Measurements from ENCODE around the gene SUCLG2.

SUCLG2 gene

DNA sequence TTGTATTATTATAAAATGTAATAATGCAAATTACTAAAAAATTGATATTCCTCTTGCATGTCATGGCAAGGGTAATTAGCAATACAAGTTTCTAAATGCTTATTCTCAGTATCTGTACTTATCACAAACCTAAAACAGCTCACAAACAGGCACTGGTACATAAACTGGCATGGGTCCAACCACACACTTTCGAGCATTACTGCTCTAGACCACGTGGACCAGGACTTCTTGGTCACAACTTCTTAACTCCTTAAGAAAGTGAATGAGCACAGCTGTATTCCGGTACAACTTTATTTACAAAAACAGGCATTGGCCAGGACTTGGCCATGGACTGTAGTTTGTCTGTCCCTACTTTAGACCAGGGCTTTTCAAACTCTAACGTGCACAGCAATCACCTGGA, 173.3 kb downstream of the SUCLG2 start:
- Histone ChIP-seq H3K27me3 (no peaks in the 10 kb centered on the region), H3K9me3 (no peaks in the 10 kb centered on the region)
- TF ChIP-seq, protein P1, sequence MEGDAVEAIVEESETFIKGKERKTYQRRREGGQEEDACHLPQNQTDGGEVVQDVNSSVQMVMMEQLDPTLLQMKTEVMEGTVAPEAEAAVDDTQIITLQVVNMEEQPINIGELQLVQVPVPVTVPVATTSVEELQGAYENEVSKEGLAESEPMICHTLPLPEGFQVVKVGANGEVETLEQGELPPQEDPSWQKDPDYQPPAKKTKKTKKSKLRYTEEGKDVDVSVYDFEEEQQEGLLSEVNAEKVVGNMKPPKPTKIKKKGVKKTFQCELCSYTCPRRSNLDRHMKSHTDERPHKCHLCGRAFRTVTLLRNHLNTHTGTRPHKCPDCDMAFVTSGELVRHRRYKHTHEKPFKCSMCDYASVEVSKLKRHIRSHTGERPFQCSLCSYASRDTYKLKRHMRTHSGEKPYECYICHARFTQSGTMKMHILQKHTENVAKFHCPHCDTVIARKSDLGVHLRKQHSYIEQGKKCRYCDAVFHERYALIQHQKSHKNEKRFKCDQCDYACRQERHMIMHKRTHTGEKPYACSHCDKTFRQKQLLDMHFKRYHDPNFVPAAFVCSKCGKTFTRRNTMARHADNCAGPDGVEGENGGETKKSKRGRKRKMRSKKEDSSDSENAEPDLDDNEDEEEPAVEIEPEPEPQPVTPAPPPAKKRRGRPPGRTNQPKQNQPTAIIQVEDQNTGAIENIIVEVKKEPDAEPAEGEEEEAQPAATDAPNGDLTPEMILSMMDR (IDR thresholded peaks at IDR 0.05), result no peak

DNA sequence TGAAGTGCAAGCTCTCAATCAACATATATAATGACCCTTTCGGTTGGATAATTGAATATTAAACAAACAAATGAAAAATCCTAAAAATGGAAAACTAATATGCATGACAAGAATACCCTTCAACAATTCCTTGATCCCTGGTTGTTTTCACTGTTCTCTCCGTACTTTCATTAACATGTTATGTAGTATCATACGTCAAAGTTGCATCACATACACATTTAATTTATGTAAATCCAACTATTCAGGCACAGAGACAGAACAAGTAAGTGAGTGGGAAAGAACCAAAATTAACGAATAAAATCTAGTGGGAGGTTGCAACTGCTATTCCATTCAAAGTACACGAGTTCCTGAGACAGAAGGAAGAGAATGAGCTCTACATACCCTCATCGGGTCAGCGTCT, 176.0 kb downstream of the SUCLG2 start:
- Histone ChIP-seq H3K9me3 (no peaks in the 10 kb centered on the region), H3K4me1 (ENCODE audit: control insufficient read depth in 1 of 2, insufficient read depth in 1 of 2, low read depth in 1 of 2, low read length in 1 of 2) (no peaks in the 10 kb centered on the region), H3K27me3 (no peaks in the 10 kb centered on the region), H3K4me3 (ENCODE audit: low read depth in 1 of 2, low read length in 1 of 2) (no peak overlapping the region), H3K36me3 (no peaks in the 10 kb centered on the region), H3K27ac (no peak overlapping the region)
- TF ChIP-seq, protein P1 (IDR thresholded peaks at IDR 0.05), result no peak

More for the DNA sequence above, 173.3 kb downstream of the SUCLG2 start:
- H3K27ac ChIP-seq, result no peak overlapping the region
- no peaks in the 10 kb centered on the region for H3K36me3 ChIP-seq
- no peak overlapping the region for H3K4me3 ChIP-seq (ENCODE audit: low read depth in 1 of 2, low read length in 1 of 2)
- H3K4me1 ChIP-seq (ENCODE audit: control insufficient read depth in 1 of 2, insufficient read depth in 1 of 2, low read depth in 1 of 2, low read length in 1 of 2), result no peaks in the 10 kb centered on the region

DNA sequence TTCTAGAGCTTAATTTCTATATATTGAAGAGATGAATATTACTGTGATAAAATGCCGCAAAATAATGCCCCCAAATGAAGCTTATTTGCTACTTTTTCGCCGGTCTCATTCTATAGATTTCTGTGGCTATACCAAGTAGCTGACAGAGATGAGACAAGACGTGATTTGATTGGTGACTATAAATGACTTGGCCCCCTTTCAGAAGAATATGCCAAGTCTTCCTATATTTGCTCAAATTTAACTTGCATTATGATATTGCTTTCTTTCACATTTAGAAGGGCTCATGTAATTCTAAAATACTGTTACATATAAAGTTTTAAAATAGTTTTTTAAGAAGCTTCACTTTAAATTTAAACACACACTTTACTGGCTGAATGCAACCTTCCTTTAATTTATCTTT, 180.1 kb downstream of the SUCLG2 start:
- Histone ChIP-seq H3K9me3 (no peaks in the 10 kb centered on the region), H3K36me3 (no peaks in the 10 kb centered on the region), H3K4me3 (ENCODE audit: low read depth in 1 of 2, low read length in 1 of 2) (no peak overlapping the region), H3K27ac (no peak overlapping the region), H3K4me1 (ENCODE audit: control insufficient read depth in 1 of 2, insufficient read depth in 1 of 2, low read depth in 1 of 2, low read length in 1 of 2) (no peaks in the 10 kb centered on the region), H3K27me3 (no peaks in the 10 kb centered on the region)
- TF ChIP-seq, protein P1 (IDR thresholded peaks at IDR 0.05), result no peak

DNA sequence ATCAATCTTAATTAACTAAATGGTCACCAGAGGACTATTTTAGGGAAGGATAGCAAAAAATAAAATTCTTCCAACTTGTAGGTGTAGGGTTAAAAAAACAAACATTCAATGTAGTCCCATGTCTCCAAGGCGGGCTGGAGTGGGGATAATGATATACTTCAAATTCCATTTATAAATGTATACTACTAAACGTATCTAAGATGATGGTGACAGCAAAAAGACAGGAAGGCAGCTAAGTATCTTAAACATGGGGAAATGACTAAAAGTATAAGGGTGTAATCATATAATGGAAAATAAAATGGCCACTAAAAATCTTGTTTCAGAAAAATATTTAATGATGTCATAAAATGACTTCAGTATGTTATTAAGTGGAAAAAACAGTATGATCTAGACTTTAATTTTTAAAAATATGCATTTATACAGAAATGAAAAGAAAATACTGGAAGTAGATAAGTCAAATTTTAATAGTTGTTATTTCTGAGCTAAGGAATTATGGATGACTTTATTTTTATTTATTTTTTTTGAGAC, 181.7 kb downstream of the SUCLG2 start:
- TF ChIP-seq, protein P1 (IDR thresholded peaks at IDR 0.05), result no peak
- Histone ChIP-seq H3K27ac (no peak overlapping the region), H3K27me3 (no peaks in the 10 kb centered on the region), H3K4me3 (ENCODE audit: low read depth in 1 of 2, low read length in 1 of 2) (no peak overlapping the region), H3K9me3 (no peaks in the 10 kb centered on the region), H3K36me3 (no peaks in the 10 kb centered on the region), H3K4me1 (ENCODE audit: control insufficient read depth in 1 of 2, insufficient read depth in 1 of 2, low read depth in 1 of 2, low read length in 1 of 2) (no peaks in the 10 kb centered on the region)

DNA sequence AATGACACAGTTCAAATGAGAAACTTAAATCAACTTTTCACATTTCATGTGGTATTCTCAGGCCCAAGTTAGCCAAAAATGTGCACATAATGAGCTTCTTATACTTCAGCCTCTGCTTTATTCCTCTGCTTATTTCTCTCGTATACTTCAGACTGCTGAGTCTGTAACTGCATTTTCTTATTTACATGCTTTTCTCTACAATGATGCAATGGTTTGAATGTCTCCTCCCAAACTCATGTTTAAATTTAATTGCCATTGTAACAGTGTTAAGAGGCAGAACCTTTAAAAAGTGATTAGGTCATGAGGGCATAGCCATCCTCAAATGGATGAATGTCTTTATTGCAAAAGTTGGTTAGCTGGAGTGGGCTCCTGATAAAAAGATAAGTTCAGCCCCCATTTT, 184.2 kb downstream of the SUCLG2 start:
- no peaks in the 10 kb centered on the region for H3K4me1 ChIP-seq (ENCODE audit: control insufficient read depth in 1 of 2, insufficient read depth in 1 of 2, low read depth in 1 of 2, low read length in 1 of 2)
- H3K4me3 ChIP-seq (ENCODE audit: low read depth in 1 of 2, low read length in 1 of 2), result no peak overlapping the region
- no peaks in the 10 kb centered on the region for H3K9me3 ChIP-seq
- H3K27me3 ChIP-seq, result no peaks in the 10 kb centered on the region
- TF ChIP-seq, protein P1 (IDR thresholded peaks at IDR 0.05), result no peak
- no peaks in the 10 kb centered on the region for H3K36me3 ChIP-seq
- no peak overlapping the region for H3K27ac ChIP-seq

DNA sequence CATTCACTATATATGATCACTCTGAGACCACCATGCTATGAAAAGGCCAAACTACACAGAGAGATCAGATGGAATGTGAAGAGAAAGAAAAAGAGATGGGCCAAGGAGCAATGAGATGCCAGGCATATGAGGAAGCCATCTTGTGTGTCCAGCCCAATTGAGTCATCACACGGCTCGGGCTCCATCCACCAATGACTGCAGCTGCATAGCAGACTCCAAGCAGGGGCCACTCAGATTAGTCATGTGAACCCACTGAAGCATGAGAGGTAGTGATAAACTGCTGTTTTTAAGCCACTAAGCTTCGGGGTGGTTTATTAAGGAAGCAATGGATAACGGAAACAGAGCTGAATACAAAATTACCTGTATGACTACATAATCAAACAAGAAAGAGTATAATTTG, 185.9 kb downstream of the SUCLG2 start:
- no peak overlapping the region for H3K4me3 ChIP-seq (ENCODE audit: low read depth in 1 of 2, low read length in 1 of 2)
- no peaks in the 10 kb centered on the region for H3K4me1 ChIP-seq (ENCODE audit: control insufficient read depth in 1 of 2, insufficient read depth in 1 of 2, low read depth in 1 of 2, low read length in 1 of 2)
- TF ChIP-seq, protein P1 (IDR thresholded peaks at IDR 0.05), result no peak
- no peaks in the 10 kb centered on the region for H3K9me3 ChIP-seq
- no peaks in the 10 kb centered on the region for H3K36me3 ChIP-seq
- H3K27me3 ChIP-seq, result no peaks in the 10 kb centered on the region
- no peak overlapping the region for H3K27ac ChIP-seq

Measured in neutrophil (primary cell).